Neuronal stem cell (in vitro differentiated cells): ENCODE results near the gene RPS19BP1.

Source experiments
- DNase-seq: peaks from one replicate; pipeline ENCODE4 v3.0.0-alpha.2; 2013; ENCODE audit warnings: low spot score
- H2AFZ ChIP-seq: one replicate; pipeline ENCODE4 v1.6.1; 2013; ENCODE audit warnings: mild to moderate bottlenecking, low read length, inconsistent platforms
- H2AK5ac ChIP-seq: 2 replicates; pipeline ENCODE4 v1.6.1; 2013; ENCODE audit warnings: low read depth, mild to moderate bottlenecking, inconsistent platforms, low read length, moderate library complexity, mixed read lengths
- H2BK120ac ChIP-seq: 2 replicates; pipeline ENCODE4 v1.6.1; 2013; ENCODE audit warnings: low read depth, mild to moderate bottlenecking, inconsistent platforms, low read length, moderate library complexity, mixed read lengths
- H2BK12ac ChIP-seq: one replicate; pipeline ENCODE4 v1.6.1; 2013; ENCODE audit warnings: low read length, inconsistent platforms
- H2BK15ac ChIP-seq: 2 replicates; pipeline ENCODE4 v1.6.1; 2013; ENCODE audit warnings: mild to moderate bottlenecking, low read length, inconsistent platforms, mixed read lengths
- H2BK5ac ChIP-seq: one replicate; pipeline ENCODE4 v1.6.1; 2013; ENCODE audit warnings: inconsistent platforms, mild to moderate bottlenecking, low read length, moderate library complexity
- H3K14ac ChIP-seq: one replicate; pipeline ENCODE4 v1.6.1; 2013; ENCODE audit warnings: low read length, inconsistent platforms
- H3K18ac ChIP-seq: 2 replicates; pipeline ENCODE4 v1.6.1; 2013; ENCODE audit warnings: low read length, inconsistent platforms
- H3K23ac ChIP-seq: 2 replicates; pipeline ENCODE4 v1.6.1; 2013; ENCODE audit warnings: low read depth, mild to moderate bottlenecking, mixed read lengths, low read length, inconsistent platforms; ENCODE audit not compliant: poor library complexity
- H3K27ac ChIP-seq: replicated peaks from 3 replicates; pipeline ENCODE4 v1.5.1; 2013; ENCODE audit warnings: low read length, inconsistent platforms
- H3K27me3 ChIP-seq, 3 experiments: 2 replicates each; pipeline ENCODE4 v1.6.1; 2013; ENCODE audit warnings: low read length in 3 of 3, mild to moderate bottlenecking in 2 of 3, inconsistent platforms in 1 of 3, low read depth in 1 of 3, mixed read lengths in 1 of 3, moderate library complexity in 1 of 3; ENCODE audit not compliant: control insufficient read depth in 3 of 3, insufficient read depth in 3 of 3
- H3K36me3 ChIP-seq, 2 donors: replicated peaks in 1 of 2; 2 replicates each; pipeline ENCODE4 v1.6.1; 2013; ENCODE audit warnings: low read length in 2 of 2; ENCODE audit not compliant: control insufficient read depth in 2 of 2, insufficient read depth in 2 of 2
- H3K4ac ChIP-seq: 2 replicates; pipeline ENCODE4 v1.6.1; 2013; ENCODE audit warnings: inconsistent platforms, mild to moderate bottlenecking, low read length, moderate library complexity
- H3K4me1 ChIP-seq, 2 donors: 1 replicate in 1 of 2; 2 replicates in 1 of 2; pipeline ENCODE4 v1.6.1; 2013; ENCODE audit warnings: low read length in 2 of 2, low read depth in 1 of 2; ENCODE audit not compliant: control insufficient read depth in 2 of 2, insufficient read depth in 1 of 2
- H3K4me2 ChIP-seq: one replicate; pipeline ENCODE4 v1.6.1; 2013; ENCODE audit warnings: mild to moderate bottlenecking, low read length, inconsistent platforms; ENCODE audit not compliant: insufficient read depth, poor library complexity, severe bottlenecking
- H3K4me3 ChIP-seq, 2 donors: 2 replicates each; pipeline ENCODE4 v1.5.1; 2013; ENCODE audit warnings: low read length in 2 of 2, mild to moderate bottlenecking in 2 of 2, inconsistent platforms in 1 of 2, moderate library complexity in 1 of 2
- H3K79me1 ChIP-seq: one replicate; pipeline ENCODE4 v1.6.1; 2013; ENCODE audit warnings: low read depth, mild to moderate bottlenecking, inconsistent platforms, low read length, moderate library complexity
- H3K9ac ChIP-seq: one replicate; pipeline ENCODE4 v1.6.1; 2013; ENCODE audit warnings: mild to moderate bottlenecking, low read depth, low read length, inconsistent platforms; ENCODE audit not compliant: poor library complexity
- H3K9me3 ChIP-seq, 2 donors: replicated peaks in 1 of 2; 2 replicates each; pipeline versions ENCODE3 to v1.6.1; 2013; ENCODE audit warnings: low read length in 2 of 2, mild to moderate bottlenecking in 2 of 2, inconsistent platforms in 1 of 2, low read depth in 1 of 2, mixed read lengths in 1 of 2, moderate library complexity in 1 of 2; ENCODE audit not compliant: control insufficient read depth in 2 of 2, insufficient read depth in 1 of 2
- H4K8ac ChIP-seq: one replicate; pipeline ENCODE4 v1.6.1; 2013; ENCODE audit warnings: low read depth, mild to moderate bottlenecking, inconsistent platforms, low read length, moderate library complexity
- H4K91ac ChIP-seq: one replicate; pipeline ENCODE4 v1.6.1; 2013; ENCODE audit warnings: low read length, low read depth, mild to moderate bottlenecking, inconsistent platforms; ENCODE audit not compliant: poor library complexity
- WGBS, 2 donors: extraction: QIAGEN DNeasy Blood & Tissue Kit; methylation state at CpG; one replicate each; pipeline ENCODE4 v1.1.7; 2013; ENCODE audit warnings: missing lambda C conversion rate in 2 of 2, mixed read lengths in 1 of 2; ENCODE audit not compliant: insufficient read length in 2 of 2, insufficient replicate concordance in 1 of 2; ENCODE audit errors: extremely low coverage in 2 of 2; 5-methylcytosine and 5-hydroxymethylcytosine counted together

RPS19BP1 gene

GRCh38 chr22:39530692-39531331 lies 1.7 kb downstream of the RPS19BP1 start:
- Histone ChIP-seq H2BK12ac (no peak overlapping the region), H3K79me1 (peaks cover 16% of the 10 kb centered on the region), H3K14ac (no peak overlapping the region), H3K4me2 (no peak overlapping the region), H2AFZ (no peak overlapping the region), H3K27ac (no peak overlapping the region), H3K18ac (no peak overlapping the region), H3K4me1 (peaks cover 12 to 33% of the 10 kb centered on the region in 2 donors), H4K91ac (no peak overlapping the region), H3K36me3 (peaks cover 18 to 49% of the 10 kb centered on the region in 2 donors), H2BK15ac (no peak overlapping the region), H3K27me3 (no peaks in the 10 kb centered on the region), H3K23ac (no peak overlapping the region), H3K4ac (no peak overlapping the region), H3K4me3 (peak overlapping the region in 1 of 2 donors; percentile 84), H2BK5ac (no peak overlapping the region), H2BK120ac (no peak overlapping the region), H3K9ac (no peak overlapping the region), H4K8ac (no peak overlapping the region), H2AK5ac (no peak overlapping the region), H3K9me3 (no peaks in the 10 kb centered on the region)
- WGBS, 2 donors = no CpG with 5 or more reads among the region's 9 CpGs
- DNase-seq = no peak

DNA sequence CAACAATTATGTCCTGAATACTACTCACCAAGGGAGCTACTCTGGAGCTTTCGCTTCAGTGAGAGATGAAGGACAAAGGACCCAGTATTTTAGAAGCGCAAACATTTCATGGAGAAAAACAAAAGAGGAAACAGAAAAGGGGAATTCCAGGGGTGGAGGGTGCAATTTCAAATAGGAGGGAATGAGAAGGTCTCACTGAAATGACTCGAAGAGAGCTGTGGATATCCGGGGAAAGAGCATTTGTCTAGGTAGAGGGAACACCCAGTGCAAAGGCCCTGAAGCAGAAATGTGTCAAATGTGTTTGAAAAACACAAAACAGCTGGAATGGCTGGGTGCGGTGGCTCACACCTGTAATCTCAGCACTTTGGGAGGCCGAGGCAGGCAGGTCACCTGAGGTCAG lies 2.4 kb downstream of the RPS19BP1 start:
- no peak overlapping the region for H3K27ac ChIP-seq
- no peak overlapping the region for H3K9ac ChIP-seq
- no peak overlapping the region for H2BK15ac ChIP-seq
- H2BK12ac ChIP-seq = no peak overlapping the region
- no peak overlapping the region for H2BK120ac ChIP-seq
- H3K36me3 ChIP-seq = peaks cover 22 to 55% of the 10 kb centered on the region in 2 donors
- no peaks in the 10 kb centered on the region for H3K27me3 ChIP-seq
- H2BK5ac ChIP-seq = no peak overlapping the region
- H3K4ac ChIP-seq = no peak overlapping the region
- DNase-seq = no peak
- no peak overlapping the region for H3K14ac ChIP-seq
- no peak overlapping the region for H3K4me2 ChIP-seq
- no peak overlapping the region for H3K4me3 ChIP-seq
- no peak overlapping the region for H4K8ac ChIP-seq
- H4K91ac ChIP-seq = no peak overlapping the region
- peaks cover 10 to 26% of the 10 kb centered on the region in 2 donors for H3K4me1 ChIP-seq
- H3K18ac ChIP-seq = no peak overlapping the region
- H2AK5ac ChIP-seq = no peak overlapping the region
- H3K23ac ChIP-seq = no peak overlapping the region
- H2AFZ ChIP-seq = no peak overlapping the region
- no peaks in the 10 kb centered on the region for H3K9me3 ChIP-seq
- H3K79me1 ChIP-seq = peaks cover 16% of the 10 kb centered on the region
- WGBS, 2 donors = no CpG with 5 or more reads among the region's 6 CpGs

GRCh38 chr22:39529487-39529851 lies 3.1 kb downstream of the RPS19BP1 start:
- Histone ChIP-seq H2BK12ac (no peak overlapping the region), H3K14ac (no peak overlapping the region), H3K4ac (no peak overlapping the region), H3K4me2 (no peak overlapping the region), H3K4me1 (peaks cover 5 to 22% of the 10 kb centered on the region in 2 donors), H3K9me3 (no peaks in the 10 kb centered on the region), H2BK15ac (peak overlapping the region; percentile 37), H3K18ac (no peak overlapping the region), H2BK120ac (no peak overlapping the region), H2AK5ac (no peak overlapping the region), H2BK5ac (peak overlapping the region; percentile 9), H4K8ac (peak overlapping the region; percentile 44), H3K27me3 (no peaks in the 10 kb centered on the region), H3K4me3 (no peak overlapping the region), H2AFZ (no peak overlapping the region), H3K36me3 (peaks cover 24 to 62% of the 10 kb centered on the region in 2 donors), H3K27ac (no peak overlapping the region), H3K23ac (peak overlapping the region; percentile 83), H3K79me1 (peaks cover 16% of the 10 kb centered on the region), H3K9ac (no peak overlapping the region), H4K91ac (no peak overlapping the region)
- WGBS, 2 donors = no CpG with 5 or more reads among the region's 17 CpGs
- no peak for DNase-seq

GRCh38 chr22:39528681-39529486 lies 3.7 kb downstream of the RPS19BP1 start:
- Histone ChIP-seq H2BK120ac (no peak overlapping the region), H2AFZ (no peak overlapping the region), H2BK5ac (peak overlapping the region; percentile 54), H3K4ac (no peak overlapping the region), H3K9ac (peak overlapping the region; percentile 73), H2BK15ac (peak overlapping the region; percentile 37), H2AK5ac (peak overlapping the region; percentile 36), H3K4me1 (peaks cover 6 to 22% of the 10 kb centered on the region in 2 donors), H3K4me2 (peak overlapping the region; percentile 19), H4K91ac (no peak overlapping the region), H3K18ac (no peak overlapping the region), H3K23ac (peak overlapping the region; percentile 83), H3K79me1 (peaks cover 16% of the 10 kb centered on the region), H4K8ac (no peak overlapping the region), H3K9me3 (no peaks in the 10 kb centered on the region), H3K14ac (no peak overlapping the region), H3K4me3 (no peak overlapping the region), H3K27me3 (no peaks in the 10 kb centered on the region), H3K27ac (no peak overlapping the region), H2BK12ac (no peak overlapping the region), H3K36me3 (peaks cover 30 to 67% of the 10 kb centered on the region in 2 donors)
- DNase-seq = peak; percentile 83
- no CpG with 5 or more reads among the region's 32 CpGs for WGBS, 2 donors
